Neural cell (in vitro differentiated cells): Measurements from ENCODE around the gene CDC20. TPM values are rescaled to one million over a fixed set of nuclear protein-coding genes. Genes with fewer than 3 reads are reported as not detected.

Experiments
- H2AFZ ChIP-seq: fragments of 200-600, 300-800 bp; sonication (generic), shearing (Covaris generic); 2 replicates; pipeline ENCODE4 v1.6.0; 2014; ENCODE audit warnings: low read depth, mild to moderate bottlenecking, antibody characterized with exemption, low read length, moderate library complexity
- H3F3A ChIP-seq: fragments of 200-600 bp; shearing (Covaris generic); 2 replicates; pipeline ENCODE4 v1.6.1; 2016; ENCODE audit warnings: mild to moderate bottlenecking, moderate library complexity, mixed read lengths, antibody characterized with exemption, low read length; ENCODE audit not compliant: insufficient read depth, poor library complexity, severe bottlenecking
- H3K27ac ChIP-seq: fragments of 200-600, 300-800 bp; sonication (generic), shearing (Covaris generic); 2 replicates; pipeline ENCODE4 v1.5.1; 2014; ENCODE audit warnings: mild to moderate bottlenecking, low read length, moderate library complexity
- H3K27me3 ChIP-seq: fragments of 300-800, 200-600 bp; sonication (generic), shearing (Covaris generic); 2 replicates; pipeline ENCODE4 v1.6.0; 2014; ENCODE audit warnings: mild to moderate bottlenecking, low read depth, low read length, moderate library complexity; ENCODE audit not compliant: insufficient read depth
- H3K36me3 ChIP-seq: fragments of 300-800, 200-600 bp; sonication (generic), shearing (Covaris generic); 2 replicates; pipeline ENCODE4 v1.5.1; 2014; ENCODE audit warnings: mild to moderate bottlenecking, antibody characterized with exemption, low read length, moderate library complexity; ENCODE audit not compliant: insufficient read depth
- H3K4me2 ChIP-seq: fragments of 300-800, 200-600 bp; sonication (generic), shearing (Covaris generic); 2 replicates; pipeline ENCODE4 v1.6.0; 2014; ENCODE audit warnings: mild to moderate bottlenecking, low read length
- H3K4me3 ChIP-seq: fragments of 300-800, 200-600 bp; sonication (generic), shearing (Covaris generic); 2 replicates; pipeline ENCODE4 v1.5.1; 2014; ENCODE audit warnings: mild to moderate bottlenecking, low read length, moderate library complexity
- H3K79me2 ChIP-seq: fragments of 200-600 bp; shearing (Covaris generic); replicated peaks from 2 replicates; pipeline ENCODE4 v1.6.0; 2014; ENCODE audit warnings: mild to moderate bottlenecking, low read length, moderate library complexity; ENCODE audit not compliant: insufficient read depth
- H3K9ac ChIP-seq: fragments of 300-800, 200-600 bp; sonication (generic), shearing (Covaris generic); 2 replicates; pipeline ENCODE4 v1.6.1; 2016; ENCODE audit warnings: mild to moderate bottlenecking, low read length, mixed read lengths
- H3K9me2 ChIP-seq: fragments of 200-600 bp; shearing (Covaris generic); 2 replicates; pipeline ENCODE4 v1.6.1; 2016; ENCODE audit warnings: mild to moderate bottlenecking, low read length, mixed read lengths; ENCODE audit not compliant: insufficient read depth
- H3K9me3 ChIP-seq: fragments of 200-600, 300-800 bp; sonication (generic), shearing (Covaris generic); 2 replicates; pipeline ENCODE4 v1.6.1; 2016; ENCODE audit warnings: mild to moderate bottlenecking, mixed run types, low read length, moderate library complexity, mixed read lengths
- H4K20me1 ChIP-seq: fragments of 200-600 bp; shearing (Covaris generic); 2 replicates; pipeline ENCODE4 v1.6.1; 2016; ENCODE audit warnings: mild to moderate bottlenecking, mixed run types; ENCODE audit not compliant: insufficient read depth
- CTCF ChIP-seq: fragments of 450-650 bp; IDR thresholded peaks from 2 replicates; pipeline ENCODE4 v1.5.1; 2014; ENCODE audit warnings: antibody characterized with exemption, mild to moderate bottlenecking, moderate library complexity; ENCODE audit not compliant: poor library complexity, severe bottlenecking
- EP300 ChIP-seq: fragments of 450-650 bp; conservative IDR thresholded peaks from 2 replicates; pipeline ENCODE4 v1.6.1; 2014; ENCODE audit warnings: antibody characterized with exemption, mild to moderate bottlenecking, moderate library complexity; ENCODE audit not compliant: poor library complexity, severe bottlenecking
- EZH2 ChIP-seq: fragments of 200-600, 300-800 bp; shearing (Covaris generic), sonication (generic); IDR thresholded peaks from 2 replicates; pipeline ENCODE4 v1.6.1; 2014; ENCODE audit warnings: antibody characterized with exemption, low read length, borderline replicate concordance, mild to moderate bottlenecking; ENCODE audit not compliant: insufficient read depth, poor library complexity, severe bottlenecking
- MXI1 ChIP-seq: fragments of 450-650 bp; conservative IDR thresholded peaks from 2 replicates; pipeline ENCODE4 v1.6.1; 2014; ENCODE audit warnings: antibody characterized with exemption, mild to moderate bottlenecking; ENCODE audit not compliant: poor library complexity, severe bottlenecking
- POLR2AphosphoS5 ChIP-seq: IDR thresholded peaks from 2 replicates; pipeline ENCODE4 v1.6.1; 2012
- RAD21 ChIP-seq: fragments of 450-650 bp; conservative IDR thresholded peaks from 2 replicates; pipeline ENCODE4 v1.6.1; 2014; ENCODE audit warnings: antibody characterized with exemption, mild to moderate bottlenecking, moderate library complexity
- REST ChIP-seq: IDR thresholded peaks from 2 replicates; pipeline ENCODE4 v1.6.1; 2012; ENCODE audit warnings: borderline replicate concordance
- SMC3 ChIP-seq: fragments of 450-650 bp; conservative IDR thresholded peaks from 2 replicates; pipeline ENCODE4 v1.6.1; 2014; ENCODE audit warnings: antibody characterized with exemption, mild to moderate bottlenecking, moderate library complexity; ENCODE audit not compliant: poor library complexity
- TAF1 ChIP-seq: IDR thresholded peaks from 2 replicates; pipeline ENCODE4 v1.6.1; 2012; ENCODE audit warnings: low read depth
- polyA plus RNA-seq: library from polyadenylated mRNA; depleted of rRNA; stranded (reverse); fragments of >200 nt; gene quantifications from 2 replicates; pipeline ENCODE4 v1.2.3, GENCODE V29; 2014

Gene CDC20
- polyA plus RNA-seq, 1 donor from 2014 or later = 2.8 TPM

DNA sequence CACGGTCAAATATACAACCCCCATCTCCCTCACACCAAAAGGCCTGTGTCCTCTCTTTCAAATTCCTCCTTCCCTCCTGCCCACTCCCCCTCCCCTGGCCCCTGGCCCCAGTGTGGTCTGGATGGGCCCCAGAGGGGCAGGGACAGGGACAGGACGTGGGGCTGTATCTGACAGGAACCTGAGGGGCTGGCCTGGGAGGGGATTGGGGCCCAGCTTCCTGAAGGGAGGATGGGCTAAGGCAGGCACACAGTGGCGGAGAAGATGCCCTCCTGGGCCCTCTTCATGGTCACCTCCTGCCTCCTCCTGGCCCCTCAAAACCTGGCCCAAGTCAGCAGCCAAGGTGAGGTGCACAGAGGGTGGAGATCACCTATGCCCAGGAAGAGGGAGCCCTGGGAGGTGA lies 21.2 kb upstream of the CDC20 start, which contains the start of gene MPL:
Gene MPL, plus strand, starts transcription at position 231 of the 400 bp plus-strand sequence. Its CDS starts 31 bp downstream, at position 262.
- Histone ChIP-seq H3K4me3 (no peak within 1 kb of the TSS), H3K4me2 (no peak within 1 kb of the TSS), H3K36me3 (no peaks in the 10 kb centered on the region), H3K9me3 (no peaks in the 10 kb centered on the region), H3F3A (no peaks in the 10 kb centered on the region), H3K79me2 (no peaks in the 10 kb centered on the region), H3K27me3 (no peaks in the 10 kb centered on the region), H3K9me2 (no peaks in the 10 kb centered on the region), H3K9ac (no peak within 1 kb of the TSS), H4K20me1 (no peaks in the 10 kb centered on the region), H3K27ac (no peak within 1 kb of the TSS), H2AFZ (no peak within 1 kb of the TSS)
- TF ChIP-seq EZH2 (no peak), RAD21 (no peak), SMC3 (no peak), EP300 (no peak), TAF1 (no peak), MXI1 (no peak), REST (no peak), POLR2AphosphoS5 (no peak), CTCF (no peak)

DNA sequence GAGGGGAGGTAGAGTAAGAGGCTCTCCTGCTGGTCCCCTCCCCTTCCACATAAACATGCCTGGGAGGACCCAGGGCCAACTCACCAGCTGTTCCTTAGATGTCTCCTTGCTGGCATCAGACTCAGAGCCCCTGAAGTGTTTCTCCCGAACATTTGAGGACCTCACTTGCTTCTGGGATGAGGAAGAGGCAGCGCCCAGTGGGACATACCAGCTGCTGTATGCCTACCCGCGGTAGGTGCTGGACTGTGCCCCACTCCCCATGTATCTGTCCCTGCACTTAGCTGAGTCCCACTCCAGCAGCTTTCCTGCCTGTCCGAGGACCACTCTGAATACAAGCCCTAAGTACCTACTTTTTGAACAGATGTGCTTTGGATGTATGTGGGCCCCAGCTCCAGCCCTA lies 20.8 kb upstream of the CDC20 start:
- no peak for TF ChIP-seq POLR2AphosphoS5
- TF ChIP-seq RAD21 = no peak
- TF ChIP-seq SMC3 = no peak
- TF ChIP-seq EZH2 = no peak
- no peak for TF ChIP-seq TAF1
- no peak for TF ChIP-seq MXI1
- Histone ChIP-seq H3K36me3 (no peaks in the 10 kb centered on the region), H3K4me2 (no peak overlapping the region), H3K27ac (no peak overlapping the region), H3K9me2 (no peaks in the 10 kb centered on the region), H2AFZ (no peak overlapping the region), H3K27me3 (no peaks in the 10 kb centered on the region), H3K79me2 (no peaks in the 10 kb centered on the region), H3K9ac (no peak overlapping the region), H4K20me1 (no peaks in the 10 kb centered on the region), H3K4me3 (no peak overlapping the region), H3K9me3 (no peaks in the 10 kb centered on the region), H3F3A (no peaks in the 10 kb centered on the region)
